HepG2 (cell line): Measurements from ENCODE around the gene PCDHA12. TPM values are rescaled to one million over a fixed set of nuclear protein-coding genes. Genes with fewer than 3 reads are reported as not detected.

Experiments used
- ATAC-seq: fragments of 200-7000 bp; cut with Tn5 transposase; 3 replicates; pipeline ENCODE4 v1.9.1; 2020; ENCODE audit warnings: mild to moderate bottlenecking, moderate library complexity
- BruUV-seq: library from RNA; stranded (reverse); fragments of 400-500 nt; replicated peaks from 2 replicates; lab custom pipeline; 2021; lab: Mats Ljungman, UMichigan
- CTCF ChIA-PET: fragments of 300-600 bp; formaldehyde crosslinking; extraction: SDS; loops from one replicate; lab custom pipeline; 2021; ENCODE audit warnings: low total read pairs, inconsistent platforms, low intra/inter-chr PET ratio; lab: Yijun Ruan, JAX
- POLR2A ChIA-PET: fragments of 350-600 bp; sonication (Branson Sonifier 250); formaldehyde crosslinking; loops from one replicate; lab custom pipeline; 2020; ENCODE audit warnings: antibody characterized with exemption, inconsistent platforms; lab: Yijun Ruan, JAX
- DNase-seq: peaks from one replicate; pipeline ENCODE4 v3.0.0-alpha.2; 2015; ENCODE audit warnings: low spot score
- FAIRE-seq: peaks from 3 replicates; lab custom pipeline; 2011; peaks lifted over from hg19 to GRCh38; lab: Jason Lieb, UNC
- H2AFZ ChIP-seq: one replicate; pipeline ENCODE4 v1.6.1; 2011; ENCODE audit warnings: low read length, inconsistent platforms
- H3K27ac ChIP-seq: fragments of 300-600 bp; 3 replicates; pipeline ENCODE4 v1.8.0; 2011; ENCODE audit warnings: mixed run types, mild to moderate bottlenecking, mixed read lengths, low read length, inconsistent platforms; ENCODE audit not compliant: insufficient read depth; ENCODE audit errors: extremely low read length
- H3K27me3 ChIP-seq, 2 experiments: fragments of 200-600 bp in 1 of 2; 2 replicates in 1 of 2; 3 replicates in 1 of 2; pipeline versions ENCODE4 v1.6.0 to v1.8.0; 2011; ENCODE audit warnings: low read length in 2 of 2, mild to moderate bottlenecking in 2 of 2, moderate library complexity in 2 of 2, inconsistent platforms in 1 of 2; ENCODE audit not compliant: insufficient read depth in 2 of 2, control insufficient read depth in 1 of 2
- H3K36me3 ChIP-seq, 2 experiments: fragments of 200-600 bp in 1 of 2; replicated peaks in 1 of 2; 2 replicates in 1 of 2; 3 replicates in 1 of 2; pipeline versions ENCODE4 v1.5.1 to v1.8.0; 2011; ENCODE audit warnings: low read length in 2 of 2, inconsistent platforms in 1 of 2; ENCODE audit not compliant: insufficient read depth in 2 of 2, control insufficient read depth in 1 of 2
- H3K4me1 ChIP-seq: 2 replicates; pipeline ENCODE4 v1.5.1; 2012; ENCODE audit warnings: low read length, inconsistent platforms; ENCODE audit not compliant: insufficient read depth
- H3K4me2 ChIP-seq: 2 replicates; pipeline ENCODE4 v1.6.0; 2011; ENCODE audit warnings: low read depth, low read length, inconsistent platforms
- H3K4me3 ChIP-seq, 3 experiments: fragments of 200-600 bp in 1 of 3; sonication (generic), shearing (Covaris generic) in 1 of 3; replicated peaks in 1 of 3; 2 replicates each; pipeline ENCODE4 v1.5.1; 2011 to 2016; ENCODE audit warnings: low read length in 3 of 3, inconsistent platforms in 2 of 3, low read depth in 2 of 3, mild to moderate bottlenecking in 2 of 3, control low read depth in 1 of 3, mixed read lengths in 1 of 3; ENCODE audit not compliant: insufficient read depth in 1 of 3
- H3K79me2 ChIP-seq: one replicate; pipeline ENCODE4 v1.6.1; 2011; ENCODE audit warnings: low read length, inconsistent platforms; ENCODE audit not compliant: insufficient read depth
- H3K9ac ChIP-seq: 2 replicates; pipeline ENCODE4 v1.6.0; 2011; ENCODE audit warnings: mild to moderate bottlenecking, low read depth, low read length, inconsistent platforms; ENCODE audit not compliant: insufficient read depth
- H3K9me3 ChIP-seq: 2 replicates; pipeline ENCODE4 v1.5.1; 2012; ENCODE audit warnings: mild to moderate bottlenecking, low read length
- H4K20me1 ChIP-seq: 2 replicates; pipeline ENCODE4 v1.6.0; 2011; ENCODE audit warnings: inconsistent platforms, mild to moderate bottlenecking, low read length, moderate library complexity; ENCODE audit not compliant: insufficient read depth
- ARID2 ChIP-seq: sonication (generic); formaldehyde crosslinking; IDR thresholded peaks from 2 replicates; pipeline ENCODE4 v1.8.1; 2022; ENCODE audit warnings: mild to moderate bottlenecking, missing genetic modification reagents, borderline replicate concordance
- CBX5 ChIP-seq: sonication (generic); formaldehyde crosslinking; IDR thresholded peaks from 2 replicates; pipeline ENCODE4 v1.4.0; 2020; ENCODE audit warnings: missing genetic modification reagents, borderline replicate concordance
- CEBPG ChIP-seq: IDR thresholded peaks from 2 replicates; pipeline ENCODE4 v1.6.1; 2016
- FOXA3 ChIP-seq: IDR thresholded peaks from 2 replicates; pipeline ENCODE4 v1.6.1; 2016; ENCODE audit warnings: missing genetic modification reagents, missing compliant biosample characterization
- GABPA ChIP-seq, 2 experiments: IDR thresholded peaks; 2 replicates each; pipeline ENCODE4 v1.6.1; 2011 to 2016; ENCODE audit warnings: low read depth in 2 of 2, low read length in 1 of 2, missing biosample characterization in 1 of 2, missing genetic modification characterization in 1 of 2
- MAFK ChIP-seq, 2 experiments: IDR thresholded peaks in 1 of 2; conservative IDR thresholded peaks in 1 of 2; 2 replicates each; pipeline ENCODE4 v1.6.1; 2011; ENCODE audit warnings: improper control_type of control experiment in 2 of 2, low read length in 2 of 2
- NPAS2 ChIP-seq: sonication (generic); formaldehyde crosslinking; IDR thresholded peaks from 2 replicates; pipeline ENCODE4 v1.8.0; 2022; ENCODE audit warnings: mild to moderate bottlenecking, missing genetic modification reagents, borderline replicate concordance
- PCBP2 ChIP-seq: fragments of 200-400 bp; formaldehyde crosslinking; optimal IDR thresholded peaks from 2 replicates; pipeline ENCODE3; 2018; ENCODE audit warnings: low read length, low read depth; ENCODE audit not compliant: poor library complexity, severe bottlenecking
- RXRA ChIP-seq: sonication (generic); formaldehyde crosslinking; IDR thresholded peaks from 2 replicates; pipeline ENCODE4 v1.5.1; 2020; ENCODE audit warnings: missing genetic modification reagents
- SNRNP70 ChIP-seq: fragments of 200-400 bp; formaldehyde crosslinking; IDR thresholded peaks from 2 replicates; pipeline ENCODE4 v1.6.1; 2017; ENCODE audit warnings: mild to moderate bottlenecking, low read depth, low read length, moderate library complexity
- STAG1 ChIP-seq: sonication (generic); formaldehyde crosslinking; IDR thresholded peaks from 2 replicates; pipeline ENCODE4 v1.4.0; 2020; ENCODE audit warnings: missing genetic modification reagents
- ZNF629 ChIP-seq: sonication (generic); formaldehyde crosslinking; conservative IDR thresholded peaks from 2 replicates; pipeline ENCODE4 v1.5.0; 2020; ENCODE audit warnings: missing genetic modification reagents
- WGBS: methylation state at CpG from one replicate; pipeline ENCODE4 v1.1.6; 2017; ENCODE audit warnings: low lambda C conversion rate; 5-methylcytosine and 5-hydroxymethylcytosine counted together
- in situ Hi-C: cut with HindIII; loops from 2 replicates; pipeline ENCODE4 v1.10.0; 2017; ENCODE audit warnings: low pct_unique_long_range_greater_than_20kb; ENCODE audit not compliant: extremely low pct_ligation_motif_present
- intact Hi-C: fragments of 100-400 bp; cut with micrococcal nuclease; formaldehyde crosslinking; loops from one replicate; pipeline ENCODE4 v1.10.0; 2022; ENCODE audit not compliant: unreplicated experiment
- polyA plus RNA-seq, 8 experiments: library from polyadenylated mRNA; depleted of rRNA in 3 of 8; stranded (reverse) in 7 of 8; unstranded in 1 of 8; fragments of >200 nt; fragmentation: Illumina TruSeq in 4 of 8; extraction: Trizol in 4 of 8; gene quantifications; 2 replicates each; pipeline versions ENCODE4 v1.2.1 to v1.2.3, GENCODE V29; 2011 to 2016; ENCODE audit warnings: low read depth in 4 of 8, missing spikeins in 1 of 8, mixed read lengths in 1 of 8; ENCODE audit not compliant: insufficient read depth in 1 of 8
- total RNA-seq, 5 experiments: library from RNA; depleted of rRNA; stranded (reverse); fragments of >200 nt; fragmentation: Illumina TruSeq; extraction: Trizol; gene quantifications; 2 replicates each; pipeline ENCODE4 v1.2.3, GENCODE V29; 2016; ENCODE audit warnings: low read depth in 1 of 5
- TF ChIP-seq, protein P1 (sequence below): sonication (generic); formaldehyde crosslinking; IDR thresholded peaks from 2 replicates; pipeline ENCODE4 v1.5.0; 2020; ENCODE audit warnings: mild to moderate bottlenecking, missing genetic modification reagents
- TF ChIP-seq, protein P2 (sequence below), 2 experiments: IDR thresholded peaks; 2 replicates each; pipeline ENCODE4 v1.6.1; 2011 to 2012; ENCODE audit warnings: low read length in 2 of 2, borderline replicate concordance in 1 of 2, low read depth in 1 of 2, mild to moderate bottlenecking in 1 of 2, moderate library complexity in 1 of 2
- TF ChIP-seq, protein P3 (sequence below): sonication (generic); formaldehyde crosslinking; IDR thresholded peaks from 2 replicates; pipeline ENCODE4 v1.4.0; 2020; ENCODE audit warnings: mild to moderate bottlenecking, missing genetic modification reagents

Gene PCDHA12
- total and polyA plus RNA-seq, 2 of the 13 experiments (the other 11 are each of a cell fraction or from before 2014, with no cell fraction given), result not detected

DNA sequence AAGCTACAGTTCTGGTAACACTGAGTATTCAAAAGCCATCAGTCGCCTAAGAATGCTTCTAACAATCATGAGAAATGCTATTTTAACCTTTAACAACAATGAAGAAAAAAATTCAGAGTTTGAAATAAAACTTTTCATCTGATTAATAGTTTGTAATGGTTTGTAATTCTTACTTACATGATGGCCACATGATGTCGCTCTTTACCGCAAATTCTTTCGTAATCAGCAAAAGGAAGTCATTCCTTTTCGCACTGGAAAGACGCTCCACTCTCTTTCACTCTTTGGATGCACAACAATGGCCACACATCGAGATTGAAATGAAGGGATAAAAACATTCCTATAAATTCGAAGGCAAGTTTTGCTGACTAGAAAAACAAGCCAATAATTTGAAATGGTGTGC is 41.1 kb upstream of the PCDHA12 start, which contains the start of gene PCDHA7:
TSS of gene PCDHA7 (plus strand) at position 277 of the 400 bp plus-strand sequence. CDS start at position 392, 115 bp downstream.
- Histone ChIP-seq H3K4me2 (peak within 1 kb of the TSS; percentile 78), H4K20me1 (no peaks in the 10 kb centered on the region), H3K9me3 (no peaks in the 10 kb centered on the region), H3K36me3 (no peaks in the 10 kb centered on the region), H3K4me3 (peak within 1 kb of the TSS; percentile 62 to 68 (median 68)), H3K27ac (no peak within 1 kb of the TSS), H2AFZ (peak within 1 kb of the TSS; percentile 42), H3K9ac (peak within 1 kb of the TSS; percentile 36; the same call in 1 of the 2 replicates), H3K27me3 (no peaks in the 10 kb centered on the region), H3K79me2 (no peaks in the 10 kb centered on the region), H3K4me1 (no peaks in the 10 kb centered on the region)
- in situ Hi-C loops, result no loop called here
- ATAC-seq (peak; percentile 54), DNase-seq (peak; percentile 32), FAIRE-seq (peak; percentile 47)
- intact Hi-C loops, result no loop called here
- ChIA-PET POLR2A (no interaction called here), CTCF (no interaction called here)
- 19% methylated on average over 8 of the region's 8 CpGs for WGBS
- BruUV-seq, result no TSS peak
- peak; percentile 51; the same call in 1 of the 2 replicates for TF ChIP-seq CEBPG (CRISPR knock-in tag)
- no peak for TF ChIP-seq ARID2
- TF ChIP-seq FOXA3 (CRISPR knock-in tag), result no peak
- TF ChIP-seq, protein P1, sequence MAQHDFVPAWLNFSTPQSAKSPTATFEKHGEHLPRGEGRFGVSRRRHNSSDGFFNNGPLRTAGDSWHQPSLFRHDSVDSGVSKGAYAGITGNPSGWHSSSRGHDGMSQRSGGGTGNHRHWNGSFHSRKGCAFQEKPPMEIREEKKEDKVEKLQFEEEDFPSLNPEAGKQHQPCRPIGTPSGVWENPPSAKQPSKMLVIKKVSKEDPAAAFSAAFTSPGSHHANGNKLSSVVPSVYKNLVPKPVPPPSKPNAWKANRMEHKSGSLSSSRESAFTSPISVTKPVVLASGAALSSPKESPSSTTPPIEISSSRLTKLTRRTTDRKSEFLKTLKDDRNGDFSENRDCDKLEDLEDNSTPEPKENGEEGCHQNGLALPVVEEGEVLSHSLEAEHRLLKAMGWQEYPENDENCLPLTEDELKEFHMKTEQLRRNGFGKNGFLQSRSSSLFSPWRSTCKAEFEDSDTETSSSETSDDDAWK (CRISPR knock-in tag), result no peak
- no peak for TF ChIP-seq CBX5 (CRISPR knock-in tag)
- TF ChIP-seq GABPA (IDR thresholded peaks at IDR 0.05; ENCODE audit: low read depth, low read length), result no peak
- peak; percentile 23; the same call in 1 of the 2 replicates for TF ChIP-seq GABPA (CRISPR knock-in tag; IDR thresholded peaks at IDR 0.05; ENCODE audit: low read depth)
- TF ChIP-seq SNRNP70, result no peak
- TF ChIP-seq ZNF629 (CRISPR knock-in tag), result no peak
- no peak for TF ChIP-seq RXRA
- TF ChIP-seq, protein P2, sequence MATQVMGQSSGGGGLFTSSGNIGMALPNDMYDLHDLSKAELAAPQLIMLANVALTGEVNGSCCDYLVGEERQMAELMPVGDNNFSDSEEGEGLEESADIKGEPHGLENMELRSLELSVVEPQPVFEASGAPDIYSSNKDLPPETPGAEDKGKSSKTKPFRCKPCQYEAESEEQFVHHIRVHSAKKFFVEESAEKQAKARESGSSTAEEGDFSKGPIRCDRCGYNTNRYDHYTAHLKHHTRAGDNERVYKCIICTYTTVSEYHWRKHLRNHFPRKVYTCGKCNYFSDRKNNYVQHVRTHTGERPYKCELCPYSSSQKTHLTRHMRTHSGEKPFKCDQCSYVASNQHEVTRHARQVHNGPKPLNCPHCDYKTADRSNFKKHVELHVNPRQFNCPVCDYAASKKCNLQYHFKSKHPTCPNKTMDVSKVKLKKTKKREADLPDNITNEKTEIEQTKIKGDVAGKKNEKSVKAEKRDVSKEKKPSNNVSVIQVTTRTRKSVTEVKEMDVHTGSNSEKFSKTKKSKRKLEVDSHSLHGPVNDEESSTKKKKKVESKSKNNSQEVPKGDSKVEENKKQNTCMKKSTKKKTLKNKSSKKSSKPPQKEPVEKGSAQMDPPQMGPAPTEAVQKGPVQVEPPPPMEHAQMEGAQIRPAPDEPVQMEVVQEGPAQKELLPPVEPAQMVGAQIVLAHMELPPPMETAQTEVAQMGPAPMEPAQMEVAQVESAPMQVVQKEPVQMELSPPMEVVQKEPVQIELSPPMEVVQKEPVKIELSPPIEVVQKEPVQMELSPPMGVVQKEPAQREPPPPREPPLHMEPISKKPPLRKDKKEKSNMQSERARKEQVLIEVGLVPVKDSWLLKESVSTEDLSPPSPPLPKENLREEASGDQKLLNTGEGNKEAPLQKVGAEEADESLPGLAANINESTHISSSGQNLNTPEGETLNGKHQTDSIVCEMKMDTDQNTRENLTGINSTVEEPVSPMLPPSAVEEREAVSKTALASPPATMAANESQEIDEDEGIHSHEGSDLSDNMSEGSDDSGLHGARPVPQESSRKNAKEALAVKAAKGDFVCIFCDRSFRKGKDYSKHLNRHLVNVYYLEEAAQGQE (IDR thresholded peaks at IDR 0.05; ENCODE audit: borderline replicate concordance in 1 of 2, low read depth in 1 of 2, low read length in 2 of 2), result no peak
- TF ChIP-seq, protein P3, sequence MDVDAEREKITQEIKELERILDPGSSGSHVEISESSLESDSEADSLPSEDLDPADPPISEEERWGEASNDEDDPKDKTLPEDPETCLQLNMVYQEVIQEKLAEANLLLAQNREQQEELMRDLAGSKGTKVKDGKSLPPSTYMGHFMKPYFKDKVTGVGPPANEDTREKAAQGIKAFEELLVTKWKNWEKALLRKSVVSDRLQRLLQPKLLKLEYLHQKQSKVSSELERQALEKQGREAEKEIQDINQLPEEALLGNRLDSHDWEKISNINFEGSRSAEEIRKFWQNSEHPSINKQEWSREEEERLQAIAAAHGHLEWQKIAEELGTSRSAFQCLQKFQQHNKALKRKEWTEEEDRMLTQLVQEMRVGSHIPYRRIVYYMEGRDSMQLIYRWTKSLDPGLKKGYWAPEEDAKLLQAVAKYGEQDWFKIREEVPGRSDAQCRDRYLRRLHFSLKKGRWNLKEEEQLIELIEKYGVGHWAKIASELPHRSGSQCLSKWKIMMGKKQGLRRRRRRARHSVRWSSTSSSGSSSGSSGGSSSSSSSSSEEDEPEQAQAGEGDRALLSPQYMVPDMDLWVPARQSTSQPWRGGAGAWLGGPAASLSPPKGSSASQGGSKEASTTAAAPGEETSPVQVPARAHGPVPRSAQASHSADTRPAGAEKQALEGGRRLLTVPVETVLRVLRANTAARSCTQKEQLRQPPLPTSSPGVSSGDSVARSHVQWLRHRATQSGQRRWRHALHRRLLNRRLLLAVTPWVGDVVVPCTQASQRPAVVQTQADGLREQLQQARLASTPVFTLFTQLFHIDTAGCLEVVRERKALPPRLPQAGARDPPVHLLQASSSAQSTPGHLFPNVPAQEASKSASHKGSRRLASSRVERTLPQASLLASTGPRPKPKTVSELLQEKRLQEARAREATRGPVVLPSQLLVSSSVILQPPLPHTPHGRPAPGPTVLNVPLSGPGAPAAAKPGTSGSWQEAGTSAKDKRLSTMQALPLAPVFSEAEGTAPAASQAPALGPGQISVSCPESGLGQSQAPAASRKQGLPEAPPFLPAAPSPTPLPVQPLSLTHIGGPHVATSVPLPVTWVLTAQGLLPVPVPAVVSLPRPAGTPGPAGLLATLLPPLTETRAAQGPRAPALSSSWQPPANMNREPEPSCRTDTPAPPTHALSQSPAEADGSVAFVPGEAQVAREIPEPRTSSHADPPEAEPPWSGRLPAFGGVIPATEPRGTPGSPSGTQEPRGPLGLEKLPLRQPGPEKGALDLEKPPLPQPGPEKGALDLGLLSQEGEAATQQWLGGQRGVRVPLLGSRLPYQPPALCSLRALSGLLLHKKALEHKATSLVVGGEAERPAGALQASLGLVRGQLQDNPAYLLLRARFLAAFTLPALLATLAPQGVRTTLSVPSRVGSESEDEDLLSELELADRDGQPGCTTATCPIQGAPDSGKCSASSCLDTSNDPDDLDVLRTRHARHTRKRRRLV (CRISPR knock-in tag), result no peak
- peak; percentile 40 for TF ChIP-seq STAG1 (CRISPR knock-in tag)
- TF ChIP-seq MAFK (conservative IDR thresholded peaks at IDR 0.05 in 1 of 2, IDR thresholded peaks at IDR 0.05 in 1 of 2; ENCODE audit: low read length in 2 of 2), result peak in 1 of 2 experiments; percentile 52; a peak in 3 of 4 replicates
- no peak for TF ChIP-seq PCBP2
- no peak for TF ChIP-seq NPAS2 (CRISPR knock-in tag)
